ENCODE measurements around the gene RBMS3. TPM values are rescaled to one million over a fixed set of nuclear protein-coding genes. Genes with fewer than 3 reads are reported as not detected.

The RBMS3 gene
- total and polyA plus RNA-seq, 2 experiments from 2014 or later, result 3.2 to 7.4 TPM

- H3K4me2 ChIP-seq, result no peak overlapping the region
- Mint-ChIP-seq H3K27me3 (ENCODE audit: insufficient read depth, low read depth, poor library complexity) (peaks cover 1% of the 10 kb centered on the region), H3K9me3 (no peaks in the 10 kb centered on the region), H3K27ac (no peak overlapping the region), H3K4me1 (no peaks in the 10 kb centered on the region), H3K4me3 (no peak overlapping the region), H3K36me3 (ENCODE audit: low read depth) (no peaks in the 10 kb centered on the region)
- ATAC-seq, result no peak
- no peaks in the 10 kb centered on the region for H3K9me2 ChIP-seq (ENCODE audit: insufficient read depth)
- H3K4me1 ChIP-seq (ENCODE audit: insufficient read depth), result no peaks in the 10 kb centered on the region
- H4K20me1 ChIP-seq (replicated peaks; ENCODE audit: insufficient read depth), result no peaks in the 10 kb centered on the region
- H3F3A ChIP-seq (replicated peaks; ENCODE audit: low read depth), result no peaks in the 10 kb centered on the region
- no peaks in the 10 kb centered on the region for H3K36me3 ChIP-seq (ENCODE audit: insufficient read depth)
- H3K27ac ChIP-seq (ENCODE audit: low read depth), result no peak overlapping the region
- no peaks in the 10 kb centered on the region for H3K79me2 ChIP-seq (replicated peaks; ENCODE audit: insufficient read depth)
- H3K4me3 ChIP-seq, result no peak overlapping the region
- TF ChIP-seq EZH2 (IDR thresholded peaks at IDR 0.05; ENCODE audit: low read depth, unreplicated experiment) (no peak), POLR2AphosphoS5 (IDR thresholded peaks at IDR 0.05; ENCODE audit: low read depth) (no peak), CREB1 (CRISPR knock-in tag; IDR thresholded peaks at IDR 0.05; ENCODE audit: low read depth) (no peak)
- H3K27me3 ChIP-seq (ENCODE audit: insufficient read depth), result no peaks in the 10 kb centered on the region
- no peak overlapping the region for H2AFZ ChIP-seq
- DNase-seq (ENCODE audit: low spot score), result no peak
Observed at GRCh38 chr3:29502771-29503170, 221.9 kb downstream of the RBMS3 start.

- H4K20me1 ChIP-seq (replicated peaks; ENCODE audit: insufficient read depth), result no peaks in the 10 kb centered on the region
- no peaks in the 10 kb centered on the region for H3K4me1 ChIP-seq (ENCODE audit: insufficient read depth)
- Mint-ChIP-seq H3K27ac (no peak overlapping the region), H3K4me1 (no peaks in the 10 kb centered on the region), H3K4me3 (no peak overlapping the region), H3K27me3 (ENCODE audit: insufficient read depth, low read depth, poor library complexity) (peaks cover 1% of the 10 kb centered on the region), H3K36me3 (ENCODE audit: low read depth) (no peaks in the 10 kb centered on the region), H3K9me3 (no peaks in the 10 kb centered on the region)
- no peak for ATAC-seq
- H3K36me3 ChIP-seq (ENCODE audit: insufficient read depth), result no peaks in the 10 kb centered on the region
- H3K9me2 ChIP-seq (ENCODE audit: insufficient read depth), result no peaks in the 10 kb centered on the region
- no peaks in the 10 kb centered on the region for H3K79me2 ChIP-seq (replicated peaks; ENCODE audit: insufficient read depth)
- no peaks in the 10 kb centered on the region for H3F3A ChIP-seq (replicated peaks; ENCODE audit: low read depth)
- H3K4me3 ChIP-seq, result no peak overlapping the region
- H3K27me3 ChIP-seq (ENCODE audit: insufficient read depth), result no peaks in the 10 kb centered on the region
- H3K27ac ChIP-seq (ENCODE audit: low read depth), result no peak overlapping the region
- no peak overlapping the region for H3K4me2 ChIP-seq
- no peak overlapping the region for H2AFZ ChIP-seq
- DNase-seq (ENCODE audit: low spot score), result no peak
- TF ChIP-seq POLR2AphosphoS5 (IDR thresholded peaks at IDR 0.05; ENCODE audit: low read depth), result no peak
- TF ChIP-seq CTCF (conservative IDR thresholded peaks at IDR 0.05; ENCODE audit: low read depth in 2 of 2), result no peak
- TF ChIP-seq, protein P1, sequence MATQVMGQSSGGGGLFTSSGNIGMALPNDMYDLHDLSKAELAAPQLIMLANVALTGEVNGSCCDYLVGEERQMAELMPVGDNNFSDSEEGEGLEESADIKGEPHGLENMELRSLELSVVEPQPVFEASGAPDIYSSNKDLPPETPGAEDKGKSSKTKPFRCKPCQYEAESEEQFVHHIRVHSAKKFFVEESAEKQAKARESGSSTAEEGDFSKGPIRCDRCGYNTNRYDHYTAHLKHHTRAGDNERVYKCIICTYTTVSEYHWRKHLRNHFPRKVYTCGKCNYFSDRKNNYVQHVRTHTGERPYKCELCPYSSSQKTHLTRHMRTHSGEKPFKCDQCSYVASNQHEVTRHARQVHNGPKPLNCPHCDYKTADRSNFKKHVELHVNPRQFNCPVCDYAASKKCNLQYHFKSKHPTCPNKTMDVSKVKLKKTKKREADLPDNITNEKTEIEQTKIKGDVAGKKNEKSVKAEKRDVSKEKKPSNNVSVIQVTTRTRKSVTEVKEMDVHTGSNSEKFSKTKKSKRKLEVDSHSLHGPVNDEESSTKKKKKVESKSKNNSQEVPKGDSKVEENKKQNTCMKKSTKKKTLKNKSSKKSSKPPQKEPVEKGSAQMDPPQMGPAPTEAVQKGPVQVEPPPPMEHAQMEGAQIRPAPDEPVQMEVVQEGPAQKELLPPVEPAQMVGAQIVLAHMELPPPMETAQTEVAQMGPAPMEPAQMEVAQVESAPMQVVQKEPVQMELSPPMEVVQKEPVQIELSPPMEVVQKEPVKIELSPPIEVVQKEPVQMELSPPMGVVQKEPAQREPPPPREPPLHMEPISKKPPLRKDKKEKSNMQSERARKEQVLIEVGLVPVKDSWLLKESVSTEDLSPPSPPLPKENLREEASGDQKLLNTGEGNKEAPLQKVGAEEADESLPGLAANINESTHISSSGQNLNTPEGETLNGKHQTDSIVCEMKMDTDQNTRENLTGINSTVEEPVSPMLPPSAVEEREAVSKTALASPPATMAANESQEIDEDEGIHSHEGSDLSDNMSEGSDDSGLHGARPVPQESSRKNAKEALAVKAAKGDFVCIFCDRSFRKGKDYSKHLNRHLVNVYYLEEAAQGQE (IDR thresholded peaks at IDR 0.05; ENCODE audit: unreplicated experiment), result no peak
- TF ChIP-seq CREB1 (CRISPR knock-in tag; IDR thresholded peaks at IDR 0.05; ENCODE audit: low read depth), result no peak
- TF ChIP-seq JUNB (IDR thresholded peaks at IDR 0.05; ENCODE audit: unreplicated experiment), result no peak
- TF ChIP-seq EZH2phosphoT487 (IDR thresholded peaks at IDR 0.05; ENCODE audit: unreplicated experiment), result no peak
- TF ChIP-seq, protein P2, sequence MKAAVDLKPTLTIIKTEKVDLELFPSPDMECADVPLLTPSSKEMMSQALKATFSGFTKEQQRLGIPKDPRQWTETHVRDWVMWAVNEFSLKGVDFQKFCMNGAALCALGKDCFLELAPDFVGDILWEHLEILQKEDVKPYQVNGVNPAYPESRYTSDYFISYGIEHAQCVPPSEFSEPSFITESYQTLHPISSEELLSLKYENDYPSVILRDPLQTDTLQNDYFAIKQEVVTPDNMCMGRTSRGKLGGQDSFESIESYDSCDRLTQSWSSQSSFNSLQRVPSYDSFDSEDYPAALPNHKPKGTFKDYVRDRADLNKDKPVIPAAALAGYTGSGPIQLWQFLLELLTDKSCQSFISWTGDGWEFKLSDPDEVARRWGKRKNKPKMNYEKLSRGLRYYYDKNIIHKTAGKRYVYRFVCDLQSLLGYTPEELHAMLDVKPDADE (IDR thresholded peaks at IDR 0.05), result no peak
- TF ChIP-seq ZNF331 (CRISPR knock-in tag; IDR thresholded peaks at IDR 0.05; ENCODE audit: low read depth), result no peak
Observed at GRCh38 chr3:29503314-29503713, 222.4 kb downstream of the RBMS3 start.
